GM21528 (cell line): ENCODE results near the gene MTFR1L.

Source experiments
- ATAC-seq: cut with Tn5 transposase; IDR thresholded peaks from one replicate; pipeline ENCODE4 v1.9.1; 2021; ENCODE audit warnings: mild to moderate bottlenecking, moderate library complexity; ENCODE audit not compliant: unreplicated experiment, low FRiP score

Gene MTFR1L

GRCh38 chr1:25787760-25788166 is 32.0 kb upstream of the MTFR1L start:
- ATAC-seq: no peak

GRCh38 chr1:25790472-25790871 is 29.3 kb upstream of the MTFR1L start:
- ATAC-seq: no peak

DNA sequence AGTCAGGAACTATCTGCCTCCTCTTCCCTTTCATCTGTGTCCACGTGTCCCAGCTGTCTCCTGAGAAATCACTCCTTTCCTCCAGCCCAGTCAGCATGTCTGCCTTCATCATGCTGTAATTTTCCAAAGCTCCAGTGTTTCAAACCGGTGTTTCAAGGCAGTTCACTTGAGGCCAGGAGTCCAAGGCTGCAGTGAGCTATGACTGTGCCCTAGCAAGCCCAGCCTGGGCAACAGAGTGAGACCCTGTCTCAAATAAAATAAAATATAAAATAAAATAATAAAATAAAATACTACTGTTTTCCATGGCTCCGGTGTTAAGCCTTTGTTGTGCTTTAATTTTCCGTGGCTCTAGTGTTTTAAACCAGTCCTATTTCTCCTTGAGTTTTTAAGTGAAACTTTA is 27.6 kb upstream of the MTFR1L start:
- no peak for ATAC-seq

- no peak for ATAC-seq
Observed at GRCh38 chr1:25793585-25794170, 26.1 kb upstream of the MTFR1L start.

- ATAC-seq: no peak
Observed at GRCh38 chr1:25794325-25794724, 25.4 kb upstream of the MTFR1L start.

- ATAC-seq: no peak
Observed at GRCh38 chr1:25795211-25795610, 24.5 kb upstream of the MTFR1L start.

DNA sequence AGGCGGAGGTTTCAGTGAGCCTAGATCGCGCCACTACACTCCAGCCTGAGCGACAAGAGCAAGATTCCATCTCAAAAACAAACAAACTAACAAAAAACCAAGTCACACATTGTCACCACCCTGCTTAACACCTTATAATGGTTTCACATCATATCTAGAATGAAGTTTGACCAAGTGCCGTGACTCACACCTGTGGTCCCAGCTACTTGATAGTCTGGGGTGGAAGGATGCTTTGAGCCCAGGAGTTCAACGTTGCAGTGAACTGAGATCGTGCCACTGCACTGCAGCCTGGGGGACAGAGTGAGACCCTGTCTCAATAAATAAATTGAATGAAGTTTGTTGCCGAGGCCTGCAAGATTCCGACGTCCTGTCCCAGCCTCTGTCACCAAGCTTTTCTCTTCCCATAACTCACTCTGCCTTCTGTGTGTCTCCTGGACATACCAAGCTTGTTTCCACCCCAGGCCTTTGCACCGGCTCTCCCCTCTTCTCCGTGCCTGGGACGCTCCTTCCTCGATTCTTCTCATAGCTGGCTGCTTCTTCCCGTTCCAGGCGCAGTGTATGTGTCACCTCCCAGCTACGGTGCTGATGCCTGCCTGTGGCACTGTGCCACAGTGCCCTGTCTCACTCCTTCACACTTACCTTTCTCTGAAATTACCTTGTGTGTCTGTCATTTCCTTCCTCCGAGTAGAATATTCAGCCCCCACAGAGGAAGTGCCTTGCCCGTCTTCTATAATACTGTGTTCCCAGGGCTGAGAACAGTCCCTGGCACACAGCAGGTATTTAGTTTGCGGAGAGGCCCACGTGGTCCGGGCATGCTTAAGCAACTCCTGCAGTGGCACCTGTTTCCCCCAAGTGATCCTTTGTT is 23.6 kb upstream of the MTFR1L start:
- ATAC-seq: no peak

DNA sequence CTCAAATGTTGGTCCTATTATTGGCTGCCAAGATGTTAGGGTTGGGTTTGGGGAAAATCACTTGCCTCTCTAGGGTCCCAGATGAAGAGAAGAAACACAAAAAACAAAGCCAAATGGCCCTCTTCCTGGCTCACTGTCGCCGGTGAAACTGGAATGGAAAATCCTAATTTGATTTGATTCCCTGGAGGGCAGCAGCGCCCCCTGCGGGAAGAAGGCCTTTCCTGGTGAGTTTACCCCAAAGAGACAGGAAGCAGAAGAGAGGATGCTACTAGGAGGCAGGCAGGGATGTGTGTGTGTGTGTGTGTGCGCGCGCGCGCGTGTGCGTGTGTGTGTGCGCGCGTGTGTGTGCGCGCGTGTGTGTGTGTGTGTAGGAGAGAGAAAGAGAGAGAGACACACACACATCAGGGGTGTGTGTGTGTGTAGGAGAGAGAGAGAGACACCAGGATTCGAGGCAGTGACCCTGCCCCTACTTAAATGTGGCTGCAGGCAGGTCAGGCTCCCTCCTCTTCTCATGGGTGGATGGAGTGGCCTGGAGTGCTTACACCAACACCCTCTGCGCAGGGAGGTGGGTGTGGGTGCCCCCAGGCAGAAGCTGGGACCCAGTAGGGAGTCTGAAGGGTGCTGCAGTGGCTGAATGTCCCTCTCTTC is 22.8 kb upstream of the MTFR1L start:
- no peak for ATAC-seq

GRCh38 chr1:25797939-25798338 is 21.8 kb upstream of the MTFR1L start:
- ATAC-seq: no peak

DNA sequence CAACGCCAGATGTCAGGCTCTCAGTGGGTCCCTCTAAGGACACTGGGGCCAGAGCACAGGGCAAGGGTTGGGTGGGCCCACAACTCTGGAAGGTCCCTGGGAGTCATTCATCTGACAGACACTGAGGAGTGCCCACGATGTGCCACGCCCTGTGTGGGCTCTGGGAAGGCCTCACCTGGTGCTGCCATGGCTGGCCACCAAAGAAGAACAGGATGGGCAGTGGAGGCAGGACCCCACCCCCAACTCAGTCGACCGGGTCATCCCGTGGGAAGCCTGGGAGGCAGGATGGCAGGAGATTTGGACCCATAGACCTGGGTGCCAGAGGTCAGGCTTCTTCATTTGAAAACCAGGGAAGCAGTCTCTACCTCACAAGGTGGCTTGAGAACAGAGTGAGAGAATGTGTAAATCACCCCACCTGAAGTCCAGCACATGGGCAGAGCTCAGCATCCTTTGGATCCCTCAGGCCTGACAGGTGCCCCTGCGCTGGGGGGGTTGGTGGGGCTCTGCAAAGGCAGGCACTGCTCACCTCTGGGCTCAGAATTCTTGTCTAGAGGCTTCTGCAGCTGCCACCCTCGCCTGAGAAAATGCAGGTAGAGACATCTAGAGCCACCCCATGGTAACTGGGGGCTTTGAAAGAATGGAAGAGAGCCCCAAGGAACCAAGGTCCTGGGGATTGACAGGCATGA is 20.9 kb upstream of the MTFR1L start:
- no peak for ATAC-seq

DNA sequence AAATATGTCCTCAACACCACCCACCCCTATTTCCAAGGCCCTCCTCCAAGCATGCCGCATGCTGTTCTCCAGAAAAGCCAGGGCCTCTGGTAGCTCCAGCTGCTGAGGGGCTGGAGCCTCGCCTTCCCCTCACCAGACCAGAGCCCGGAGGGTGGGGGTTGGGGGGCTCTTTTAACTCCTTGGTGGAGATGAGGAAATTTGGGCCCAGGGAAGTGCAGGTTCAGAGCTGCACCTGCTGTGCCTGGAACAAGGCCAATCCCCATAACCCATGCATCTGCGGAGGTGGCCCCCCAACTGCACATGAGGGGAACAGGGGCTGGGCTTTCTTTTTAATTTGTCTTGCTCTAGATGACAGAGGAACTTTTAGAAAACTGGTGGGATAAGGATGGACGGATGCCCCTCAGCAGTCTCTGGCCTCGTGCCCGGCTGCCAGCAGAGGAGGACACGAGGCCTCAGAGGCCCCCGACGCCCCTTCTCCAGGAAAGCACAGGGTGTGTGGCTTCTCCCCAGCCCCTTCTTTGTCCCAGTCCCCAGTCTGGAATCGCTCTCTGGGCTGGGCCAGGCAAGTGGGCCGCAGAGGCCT is 20.3 kb upstream of the MTFR1L start:
- no peak for ATAC-seq

DNA sequence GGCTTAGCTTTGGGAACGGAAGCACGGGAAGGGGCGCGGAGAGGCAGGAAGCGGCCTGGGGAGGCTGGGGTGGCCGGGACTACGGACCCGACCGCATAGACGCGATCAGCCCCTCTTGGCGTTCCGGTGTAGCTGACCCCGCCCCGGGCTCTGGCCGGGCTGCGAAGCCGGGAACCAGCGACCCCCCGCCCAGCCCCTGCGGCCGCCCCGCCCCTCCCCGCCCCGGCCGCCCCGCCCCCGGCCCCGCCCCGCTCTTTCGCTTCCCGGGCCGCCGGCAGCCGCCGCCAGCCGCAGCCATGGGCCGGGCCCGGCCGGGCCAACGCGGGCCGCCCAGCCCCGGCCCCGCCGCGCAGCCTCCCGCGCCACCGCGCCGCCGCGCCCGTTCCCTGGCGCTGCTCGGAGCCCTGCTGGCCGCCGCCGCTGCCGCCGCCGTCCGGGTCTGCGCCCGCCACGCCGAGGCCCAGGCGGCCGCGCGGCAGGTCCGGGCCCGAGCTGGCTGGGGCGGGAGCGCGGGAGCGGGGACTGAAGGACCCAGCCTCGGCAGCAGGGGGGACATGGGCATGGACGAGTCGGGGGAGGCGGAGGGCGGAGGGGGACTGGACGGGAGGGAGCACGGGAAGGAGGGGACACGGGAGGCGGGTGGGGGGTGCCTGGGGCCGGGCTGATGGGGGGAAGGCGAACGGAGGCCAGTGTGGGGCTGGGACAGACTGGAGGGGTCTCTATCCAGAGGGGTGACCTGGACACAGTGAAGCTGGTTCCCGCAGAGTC is 19.6 kb upstream of the MTFR1L start, which contains the start of gene SELENON:
Gene SELENON (plus strand): TSS at position 259 of the 768 bp plus-strand sequence. CDS start 38 bp downstream, at position 297.
- no peak for ATAC-seq

- no peak for ATAC-seq
Observed at GRCh38 chr1:25800703-25801377, 18.9 kb upstream of the MTFR1L start.

DNA sequence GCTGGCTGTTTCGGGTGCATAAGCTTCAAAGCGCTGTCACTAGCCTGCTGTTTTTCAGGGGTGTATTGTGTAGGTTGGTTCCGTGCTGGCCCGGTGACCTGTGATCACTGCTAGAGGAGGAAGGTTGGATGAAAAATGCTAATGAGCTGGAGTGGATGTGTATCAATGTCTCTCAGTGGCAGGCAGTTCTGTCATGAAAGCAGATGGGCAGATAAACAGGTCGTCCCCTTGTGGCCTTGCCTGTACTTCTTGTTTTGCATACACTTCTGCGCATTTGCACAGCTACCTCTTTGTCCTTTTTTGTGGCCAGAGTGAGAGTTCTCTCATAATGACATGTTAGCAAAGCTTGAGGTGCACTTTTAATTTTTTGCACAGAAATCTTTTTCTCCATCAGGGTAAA is 16.8 kb upstream of the MTFR1L start:
- no peak for ATAC-seq

DNA sequence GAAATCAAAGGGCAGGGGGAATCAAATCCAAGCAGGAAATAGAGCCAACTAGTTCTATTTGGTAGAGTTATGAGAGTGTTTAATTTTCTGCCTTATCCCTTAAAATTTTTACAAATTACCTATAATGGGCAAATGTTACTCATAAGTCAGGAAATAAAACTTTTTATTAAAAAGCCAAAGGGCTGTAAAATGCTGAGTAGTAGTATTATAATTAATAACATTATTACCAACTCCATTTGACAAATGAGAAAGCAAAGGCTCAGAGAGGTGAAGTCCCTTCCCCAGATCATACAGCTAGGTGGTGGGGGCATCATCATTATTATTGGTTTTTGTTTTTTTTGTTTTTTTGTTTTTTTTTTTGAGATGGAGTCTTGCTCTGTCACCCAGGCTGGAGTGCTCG is 16.4 kb upstream of the MTFR1L start:
- ATAC-seq: no peak

GRCh38 chr1:25804244-25804963 is 15.3 kb upstream of the MTFR1L start:
- no peak for ATAC-seq

DNA sequence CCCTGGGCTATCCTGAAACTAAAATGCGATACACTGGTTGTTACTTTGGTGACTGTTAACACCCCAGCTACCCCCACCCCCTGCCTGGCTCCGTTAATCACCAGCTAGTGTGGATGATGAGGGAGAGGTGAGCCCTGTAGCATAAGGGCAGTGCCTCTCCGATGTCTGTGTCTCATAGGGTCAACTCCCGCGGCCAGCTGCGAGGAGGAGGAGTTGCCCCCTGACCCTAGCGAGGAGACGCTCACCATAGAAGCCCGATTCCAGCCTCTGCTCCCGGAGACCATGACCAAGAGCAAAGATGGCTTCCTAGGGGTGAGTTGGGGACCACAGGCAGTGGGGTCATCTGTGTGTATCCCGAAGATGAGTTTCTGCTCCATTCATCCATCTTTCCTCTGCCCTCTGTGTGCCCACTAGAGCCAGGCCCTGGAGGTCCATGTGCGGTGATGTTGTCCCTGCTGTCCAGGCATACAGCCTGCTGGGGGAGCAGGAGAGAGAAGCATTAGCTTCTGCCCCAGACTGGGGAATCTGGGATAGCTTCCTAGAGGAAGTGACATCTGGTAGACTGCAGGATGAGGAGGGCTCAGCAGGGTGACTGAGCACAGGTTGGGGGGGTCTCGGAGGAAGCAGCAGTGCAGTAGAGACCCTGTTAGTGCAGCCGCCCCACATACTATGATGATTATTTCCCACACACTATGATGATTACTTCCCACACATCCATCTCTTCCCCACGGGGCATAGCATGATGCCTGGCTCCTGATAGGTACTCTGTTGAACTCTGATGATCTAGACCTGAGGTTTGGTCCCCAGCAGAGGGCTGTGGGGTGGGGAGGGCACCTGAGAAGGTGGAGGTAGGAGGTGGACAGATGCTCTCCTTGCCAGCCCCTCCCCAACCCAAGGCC is 14.5 kb upstream of the MTFR1L start:
- no peak for ATAC-seq

- ATAC-seq: no peak
Observed at GRCh38 chr1:25805863-25806225, 13.9 kb upstream of the MTFR1L start.
